Coronary artery (tissue), 2 donors: Measurements from ENCODE around the gene ZNF718.
A peak's percentile ranks its signal among the peaks of the same experiment; 100 is the strongest.
"Not testable (repeated sequence)": the region's sequence is repeated elsewhere in the genome, so short reads cannot be mapped to it uniquely, and the experiment has no call there.

Experiments
- DNase-seq: peaks from one replicate; pipeline ENCODE4 v3.0.0-alpha.2; 2017; ENCODE audit warnings: low spot score
- H3K27ac ChIP-seq, 2 donors: fragments of 200-600 bp; sonication (generic); one replicate each; pipeline ENCODE4 v1.5.1; 2016 to 2019
- H3K4me3 ChIP-seq: fragments of 200-600 bp; sonication (generic); 2 replicates; pipeline ENCODE4 v1.5.1; 2016; ENCODE audit warnings: mild to moderate bottlenecking, moderate library complexity
- CTCF ChIP-seq: fragments of 200-600 bp; sonication (generic); IDR thresholded peaks from one replicate; pipeline ENCODE4 v1.5.1; 2019; ENCODE audit warnings: antibody characterized with exemption

Gene ZNF718

DNA sequence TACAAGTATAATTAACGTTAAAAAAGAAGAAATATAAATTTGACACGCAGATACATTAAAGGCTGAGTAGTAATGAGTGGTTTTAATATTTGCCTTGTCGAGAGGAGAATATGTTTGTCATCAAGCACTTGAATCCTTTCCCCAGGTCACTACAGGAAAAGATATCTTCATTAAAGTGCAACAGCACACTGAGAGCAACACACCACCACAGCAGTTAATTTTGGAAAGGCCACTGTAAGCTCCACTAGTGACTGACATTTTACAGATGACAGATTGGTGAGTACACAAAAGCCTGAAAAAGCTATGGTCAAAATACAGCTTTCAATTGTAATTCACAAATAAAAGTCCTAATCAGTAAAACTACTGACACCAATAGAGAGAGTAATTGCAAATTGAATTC is 76.6 kb downstream of the ZNF718 start:
- no peak for DNase-seq
- Histone ChIP-seq H3K4me3 (no peak overlapping the region), H3K27ac (no peak overlapping the region)
- TF ChIP-seq CTCF, result no peak

GRCh38 chr4:202822-203221 is 78.5 kb downstream of the ZNF718 start:
- DNase-seq, H3K4me3 ChIP-seq, H3K27ac ChIP-seq: not testable (repeated sequence)

DNA sequence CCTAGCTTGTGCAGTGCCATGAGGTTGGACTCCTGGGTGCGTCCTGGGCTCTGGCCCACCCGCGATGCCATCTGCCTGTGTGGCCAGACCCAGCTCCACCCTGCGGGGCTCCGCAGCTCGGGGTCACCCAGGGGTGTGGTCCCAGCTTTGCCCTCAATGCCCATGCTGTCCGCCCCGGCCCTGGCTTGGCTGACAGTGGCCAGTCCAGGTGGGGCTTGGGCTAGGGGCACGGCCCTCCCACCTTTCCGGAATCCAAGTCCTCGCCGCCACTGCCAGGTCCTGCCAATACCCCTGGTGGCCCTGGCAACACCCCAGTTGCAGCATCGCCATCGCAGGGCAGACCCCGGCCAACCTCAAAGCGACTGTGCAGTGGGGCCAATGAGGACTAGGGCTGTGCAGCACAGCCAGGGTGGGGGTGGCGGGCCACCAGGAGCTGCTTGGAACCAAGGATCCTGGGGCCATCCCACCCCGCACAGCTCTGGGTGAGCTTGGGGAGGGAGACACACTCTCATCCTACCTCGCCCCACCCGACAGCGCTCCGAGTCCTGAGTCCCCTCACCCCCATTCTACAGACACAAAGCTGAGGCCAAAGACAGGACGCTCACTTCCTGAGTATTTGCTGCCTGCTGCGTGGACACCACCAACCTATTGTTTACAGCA is 80.9 kb downstream of the ZNF718 start:
- Histone ChIP-seq H3K4me3 (no peak overlapping the region), H3K27ac (no peak overlapping the region)
- no peak for TF ChIP-seq CTCF
- DNase-seq, result no peak

DNA sequence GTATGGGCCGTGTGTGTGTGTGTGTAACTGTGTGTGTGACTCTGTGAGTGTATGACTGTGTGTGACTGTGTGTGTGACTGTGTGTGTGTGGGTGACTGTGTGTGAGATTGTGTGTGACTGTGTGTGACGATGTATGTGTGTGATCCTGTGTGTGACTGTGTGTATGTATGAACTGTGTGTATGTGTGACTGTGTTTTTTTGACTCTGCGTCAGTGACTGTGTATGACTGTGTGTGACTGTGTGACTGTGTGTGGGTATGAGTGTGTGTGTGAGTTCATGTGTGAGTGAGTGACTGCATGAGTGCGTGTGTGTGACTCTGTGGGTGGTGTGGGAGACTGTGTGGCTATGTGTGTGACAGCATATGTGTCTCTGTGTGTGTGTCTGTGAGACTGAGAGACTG is 81.8 kb downstream of the ZNF718 start:
- no peak for DNase-seq
- Histone ChIP-seq H3K4me3 (no peak overlapping the region), H3K27ac (no peak overlapping the region)
- no peak for TF ChIP-seq CTCF

- H3K27ac ChIP-seq, DNase-seq, H3K4me3 ChIP-seq: not testable (repeated sequence)
Measured at GRCh38 chr4:208416-209096, 84.3 kb downstream of the ZNF718 start.

DNA sequence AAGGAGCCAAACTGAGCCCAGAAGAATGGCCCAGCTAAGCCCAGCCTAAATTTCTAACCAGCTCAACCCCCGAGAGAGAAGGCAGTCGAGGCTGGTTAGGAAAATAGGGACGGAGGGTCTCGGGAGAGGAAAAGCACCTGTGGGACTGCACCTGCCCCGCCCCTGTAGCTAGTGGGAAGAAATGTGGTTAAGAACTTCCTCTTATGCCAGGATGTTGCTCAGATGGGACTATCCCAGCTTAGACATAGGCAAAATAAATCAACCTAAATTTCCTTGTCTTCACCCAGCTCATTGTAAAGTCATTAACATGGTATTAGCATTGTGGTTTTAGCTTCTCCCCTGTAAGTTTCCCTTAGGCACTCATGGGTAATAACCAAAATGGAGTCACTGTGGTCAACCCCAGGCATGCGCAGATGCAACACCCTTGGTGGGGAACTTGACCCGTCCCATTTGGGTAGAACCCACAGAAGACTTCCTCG is 86.8 kb downstream of the ZNF718 start:
- H3K4me3 ChIP-seq, result no peak overlapping the region
- TF ChIP-seq CTCF, result no peak
- DNase-seq, result no peak
- no peak overlapping the region for H3K27ac ChIP-seq

DNA sequence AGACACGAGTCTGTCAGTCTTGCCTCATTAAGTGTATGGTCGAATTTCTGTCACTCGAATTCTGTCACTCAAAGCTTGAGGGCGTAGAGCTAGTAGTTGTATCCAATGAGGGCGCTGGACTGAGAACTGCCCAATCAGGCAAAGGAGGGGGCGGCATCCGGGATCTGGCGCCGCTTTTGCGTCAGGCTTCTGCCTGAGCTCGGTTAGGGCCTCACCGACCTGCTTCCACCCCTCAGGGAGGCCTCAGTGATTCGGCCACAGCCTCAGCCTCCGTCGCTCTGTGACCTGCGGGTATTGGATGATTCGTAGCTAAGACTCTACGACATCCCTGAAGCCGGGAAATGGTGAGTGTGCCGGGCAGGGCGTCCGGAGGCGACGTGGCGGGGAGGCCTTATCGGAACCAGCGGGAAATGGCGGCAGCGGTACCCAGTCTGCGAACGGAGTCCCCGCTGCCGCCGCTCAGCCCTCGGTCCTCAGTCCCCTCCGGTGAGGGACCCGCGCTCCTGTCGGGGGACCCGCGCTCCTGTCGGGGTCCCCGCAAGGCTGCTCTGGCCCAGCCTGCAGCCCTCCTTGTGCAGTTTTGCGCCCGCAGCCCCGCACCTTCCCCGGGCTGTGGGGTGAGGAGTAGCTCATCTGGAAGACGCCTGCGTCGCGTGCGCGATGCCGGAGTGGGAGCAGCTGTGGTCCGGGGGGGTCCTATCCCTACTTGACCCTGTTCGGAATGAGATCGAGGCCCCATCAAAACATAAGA is 88.3 kb downstream of the ZNF718 start:
- Histone ChIP-seq H3K27ac (peak overlapping the region; percentile 74 to 91), H3K4me3 (peak overlapping the region; percentile 83)
- TF ChIP-seq CTCF, result no peak
- DNase-seq, result peak; percentile 92

- Histone ChIP-seq H3K27ac (peak overlapping the region; percentile 74 to 91), H3K4me3 (peak overlapping the region; percentile 83)
- DNase-seq, result not testable (repeated sequence)
Measured at GRCh38 chr4:213189-213535, 88.9 kb downstream of the ZNF718 start.
